Stimulated activated CD8-positive, alpha-beta memory T cell treated with anti-CD3 and anti-CD28 coated beads, Interleukin-4, amount 100 ng/mL, for 4 hours (primary cell): ENCODE results near the gene TNFRSF18.
"Not testable (repeated sequence)": the region's sequence is repeated elsewhere in the genome, so short reads cannot be mapped to it uniquely, and the experiment has no call there.

Experiments used
- DNase-seq, 2 donors: peaks; one replicate each; pipeline ENCODE4 v3.0.0-alpha.2; 2020; ENCODE audit warnings: low read depth in 2 of 2, low spot score in 1 of 2

Gene TNFRSF18

DNA sequence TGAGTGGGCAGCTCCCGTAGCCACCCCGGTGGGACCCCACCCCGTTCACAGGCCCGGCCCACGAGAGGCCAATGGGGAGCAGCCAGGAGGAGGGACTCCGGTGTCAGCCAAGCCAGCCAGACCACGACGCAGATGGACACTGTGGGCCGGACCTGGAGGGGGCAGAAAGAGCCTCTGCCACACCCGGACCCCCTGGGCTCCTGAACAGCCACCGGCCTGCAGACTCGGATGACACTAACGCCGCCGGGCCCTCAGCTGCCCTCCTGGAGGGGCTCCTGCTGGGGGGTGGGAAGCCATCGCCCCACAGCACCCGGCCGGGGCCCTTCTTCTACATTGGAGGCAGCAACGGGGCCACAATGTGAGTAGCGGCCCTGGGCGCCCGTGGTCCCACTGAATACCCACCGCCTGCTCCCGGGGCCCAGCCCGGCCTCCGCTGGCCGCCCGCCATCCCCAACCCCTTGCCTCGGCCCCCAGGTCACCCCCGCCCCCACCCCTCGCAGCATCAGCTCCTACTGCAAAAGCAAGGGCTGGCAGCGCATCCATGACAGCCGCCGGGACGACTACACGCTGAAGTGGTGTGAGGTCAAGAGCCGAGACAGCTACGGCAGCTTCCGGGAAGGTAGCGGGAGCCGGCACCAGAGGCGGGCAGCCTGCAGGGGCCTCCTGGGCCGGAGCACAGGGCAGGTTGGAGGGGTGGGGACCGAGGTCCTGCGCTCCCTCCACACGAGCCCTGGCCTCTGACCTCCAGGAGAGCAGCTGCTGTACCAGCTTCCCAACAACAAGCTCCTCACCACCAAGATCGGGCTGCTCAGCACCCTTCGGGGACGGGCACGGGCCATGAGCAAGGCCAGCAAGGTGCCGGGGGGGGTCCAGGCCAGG lies 26.2 kb downstream of the TNFRSF18 start:
- no peak for DNase-seq

- DNase-seq, result no peak
Measured at GRCh38 chr1:1179346-1179982, 26.9 kb downstream of the TNFRSF18 start.

DNA sequence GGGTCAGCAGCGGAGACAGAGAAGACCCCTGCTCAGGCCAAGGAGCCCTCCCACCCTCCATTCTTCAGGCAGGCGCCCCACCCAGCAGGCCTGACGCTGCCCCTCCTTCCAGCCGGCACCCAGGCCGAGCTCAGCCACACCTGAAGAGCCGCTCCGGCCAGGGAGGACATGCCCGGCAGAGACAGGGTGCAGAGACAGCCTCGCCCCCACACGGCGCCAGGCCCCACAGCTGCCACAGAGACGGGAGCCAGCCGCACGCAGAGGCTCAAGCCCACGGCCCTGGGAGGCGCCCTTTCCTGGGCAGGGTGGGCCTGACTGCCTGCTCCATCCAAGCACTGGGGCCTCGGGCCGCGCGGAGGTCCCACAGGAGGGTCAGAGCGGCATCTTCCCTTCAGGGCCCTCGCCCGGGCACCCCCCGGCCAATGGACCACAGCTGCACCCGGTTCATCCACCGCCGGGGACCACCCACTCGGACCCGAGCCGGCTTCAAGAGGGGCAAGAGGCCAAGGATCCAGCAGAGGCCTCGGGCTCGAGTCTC lies 27.5 kb downstream of the TNFRSF18 start:
- no peak for DNase-seq

GRCh38 chr1:1177452-1178206 lies 28.8 kb downstream of the TNFRSF18 start:
- DNase-seq, result no peak

GRCh38 chr1:1176931-1177330 lies 29.5 kb downstream of the TNFRSF18 start:
- DNase-seq, result no peak

DNA sequence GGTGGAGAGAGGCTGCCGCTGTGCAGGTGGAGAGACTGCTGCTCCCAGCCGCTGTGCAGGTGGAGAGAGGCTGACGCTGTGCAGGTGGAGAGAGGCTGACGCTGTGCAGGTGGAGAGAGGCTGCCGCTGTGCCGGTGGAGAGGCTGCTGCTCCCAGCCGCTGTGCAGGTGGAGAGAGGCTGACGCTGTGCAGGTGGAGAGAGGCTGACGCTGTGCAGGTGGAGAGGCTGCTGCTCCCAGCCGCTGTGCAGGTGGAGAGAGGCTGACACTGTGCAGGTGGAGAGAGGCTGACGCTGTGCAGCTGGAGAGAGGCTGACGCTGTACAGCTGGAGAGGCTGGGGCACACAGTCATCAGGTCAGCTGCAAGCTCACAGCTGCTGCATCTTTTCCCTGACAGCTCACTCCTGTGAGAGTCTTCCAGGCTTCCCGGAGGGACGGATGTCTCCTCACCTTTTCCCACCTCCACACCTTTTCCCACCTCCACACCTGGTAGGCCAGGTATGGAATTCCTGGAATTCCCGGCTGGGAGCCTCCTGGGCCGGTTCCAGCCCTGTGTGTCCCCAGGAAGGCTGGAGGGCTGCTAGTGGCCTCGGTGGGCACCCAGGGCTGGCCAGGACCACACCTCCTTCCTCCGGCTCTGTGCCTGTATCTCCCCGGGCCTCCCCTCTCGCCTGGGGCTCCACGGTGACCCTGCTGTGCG lies 30.2 kb downstream of the TNFRSF18 start:
- not testable (repeated sequence) for DNase-seq

- no peak for DNase-seq
Measured at GRCh38 chr1:1175221-1176062, 30.9 kb downstream of the TNFRSF18 start.

DNA sequence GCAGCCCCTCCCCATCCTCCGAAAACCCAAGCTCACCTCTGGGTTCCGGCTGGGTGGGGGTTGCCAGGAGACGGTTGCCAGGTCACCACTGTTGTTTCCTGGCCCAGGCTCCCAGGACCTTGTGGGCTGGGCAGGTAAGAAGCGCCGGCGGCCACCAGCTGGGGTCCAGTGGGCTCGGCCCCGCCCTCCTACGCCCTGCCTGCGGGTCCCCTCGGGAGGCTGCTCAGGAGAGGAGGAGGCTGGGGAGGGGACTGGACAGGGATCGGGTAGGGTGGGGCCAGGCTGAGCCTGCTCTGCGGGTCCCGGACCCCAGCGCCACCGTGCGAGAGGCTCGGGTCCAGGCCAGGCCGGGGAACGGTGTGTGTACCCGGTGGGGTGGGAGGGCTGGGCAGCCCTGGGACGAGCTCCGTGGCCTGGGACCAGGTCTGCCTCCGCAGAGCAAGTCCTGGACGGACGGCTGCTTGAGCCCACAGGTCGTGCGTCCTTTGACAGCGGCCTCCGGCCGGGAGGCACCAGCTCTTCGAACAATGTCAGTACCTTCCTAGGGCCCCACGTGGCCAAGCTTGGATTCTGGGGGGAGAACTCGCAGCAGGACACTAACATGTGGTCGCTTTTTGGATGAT lies 32.5 kb downstream of the TNFRSF18 start, which contains the start of gene TTLL10:
TTLL10 (plus strand) TSS at position 88 of the 623 bp plus-strand sequence. CDS start 5,336 bp downstream, outside the sequence.
- no peak for DNase-seq

- no peak for DNase-seq
Measured at GRCh38 chr1:1173061-1173792, 33.2 kb downstream of the TNFRSF18 start.

- DNase-seq, result no peak
Measured at GRCh38 chr1:1171546-1172340, 34.6 kb downstream of the TNFRSF18 start.

GRCh38 chr1:1171161-1171545 lies 35.2 kb downstream of the TNFRSF18 start:
- DNase-seq, result no peak

- DNase-seq, result no peak
Measured at GRCh38 chr1:1170215-1171091, 35.9 kb downstream of the TNFRSF18 start.

GRCh38 chr1:1169429-1170214 lies 36.8 kb downstream of the TNFRSF18 start:
- DNase-seq, result no peak

- DNase-seq, result no peak
Measured at GRCh38 chr1:1168451-1169411, 37.7 kb downstream of the TNFRSF18 start.

GRCh38 chr1:1167841-1168450 lies 38.4 kb downstream of the TNFRSF18 start:
- DNase-seq, result no peak
